ENCODE measurements around the gene HOXA6. TPM values are rescaled to one million over a fixed set of nuclear protein-coding genes. Genes with fewer than 3 reads are reported as not detected.

Gene HOXA6
- total RNA-seq, 1 experiment from 2014 or later = not detected

DNA sequence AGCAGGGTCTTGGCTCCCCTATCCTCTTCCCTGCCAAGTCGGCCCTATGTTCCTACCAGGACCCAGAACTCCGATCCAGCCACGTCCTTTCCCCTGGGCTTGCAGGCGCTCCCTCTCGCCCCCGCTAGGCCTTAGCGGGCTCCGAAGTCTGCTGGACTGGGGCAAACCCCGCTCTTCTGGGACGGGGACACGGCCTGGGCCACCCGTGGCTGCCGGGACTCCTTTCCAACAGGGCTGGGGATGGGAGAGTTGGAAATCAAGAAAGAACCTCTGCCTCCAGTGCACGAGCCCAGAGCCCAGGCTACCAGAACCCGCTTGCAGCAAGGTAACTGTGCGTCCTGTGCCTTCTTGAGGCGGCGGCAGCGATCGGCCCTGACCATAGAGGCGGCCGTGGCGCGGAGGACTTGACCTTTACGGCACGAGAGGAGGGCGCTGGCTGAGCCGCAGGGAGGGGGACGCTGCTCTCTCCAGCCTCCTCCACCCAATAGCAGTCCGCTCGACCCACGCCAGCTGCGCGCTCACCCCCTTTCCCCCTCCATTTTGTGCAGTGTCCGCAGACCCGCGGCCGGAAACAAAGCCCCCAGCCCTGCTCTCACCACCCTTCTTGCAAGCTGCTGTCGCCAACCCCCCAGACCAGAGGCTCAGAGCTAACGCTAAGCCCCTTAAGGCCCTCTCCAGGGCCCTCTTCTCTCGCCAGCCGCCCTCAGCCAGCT, 44.4 kb upstream of the HOXA6 start:
- Histone ChIP-seq H2BK5ac (ENCODE audit: insufficient read length, low read length) (no peak overlapping the region), H3K79me2 (ENCODE audit: insufficient read depth, low read length) (no peaks in the 10 kb centered on the region), H2BK15ac (ENCODE audit: low read depth, low read length) (no peak overlapping the region), H3K14ac (ENCODE audit: insufficient read depth, low read length) (no peak overlapping the region), H3K4ac (ENCODE audit: low read depth, low read length) (no peak overlapping the region), H3K56ac (ENCODE audit: insufficient read length, low read depth, low read length) (no peak overlapping the region), H3K4me2 (ENCODE audit: insufficient read depth, insufficient read length, low read length) (no peak overlapping the region), H3K4me1 (ENCODE audit: insufficient read depth, low read length) (no peaks in the 10 kb centered on the region), H4K8ac (replicated peaks; ENCODE audit: insufficient read length, low read depth, low read length) (no peak overlapping the region), H2BK12ac (ENCODE audit: insufficient read length, low read depth, low read length) (no peak overlapping the region), H3K9me3 (ENCODE audit: control insufficient read depth, low read depth, low read length) (no peaks in the 10 kb centered on the region), H3K9ac (ENCODE audit: extremely low read depth, insufficient read length, low read length) (no peak overlapping the region), H4K5ac (ENCODE audit: insufficient read length, low read depth, low read length) (no peak overlapping the region), H3T11ph (ENCODE audit: low read length) (no peak overlapping the region), H3K23ac (ENCODE audit: insufficient read length, low read depth, low read length) (no peak overlapping the region), H2BK20ac (ENCODE audit: low read depth, low read length, poor library complexity, severe bottlenecking) (no peak overlapping the region), H3K18ac (ENCODE audit: insufficient read length, low read depth, low read length) (no peak overlapping the region), H3K27me3 (ENCODE audit: insufficient read depth, low read length) (peaks cover 92% of the 10 kb centered on the region), H2AK5ac (ENCODE audit: insufficient read length, low read length) (no peak overlapping the region), H3K23me2 (ENCODE audit: insufficient read length, low read depth, low read length, poor library complexity, severe bottlenecking) (no peaks in the 10 kb centered on the region), H4K91ac (ENCODE audit: insufficient read length, low read depth, low read length) (no peak overlapping the region), H2BK120ac (ENCODE audit: low read depth, low read length, poor library complexity, severe bottlenecking) (no peak overlapping the region), H3K27ac (ENCODE audit: insufficient read length, low read depth, low read length) (no peak overlapping the region), H3K79me1 (ENCODE audit: insufficient read depth, low read depth, low read length, poor library complexity, severe bottlenecking) (no peaks in the 10 kb centered on the region), H2AFZ (ENCODE audit: low read length) (no peak overlapping the region), H4K20me1 (ENCODE audit: control insufficient read depth, insufficient read depth, insufficient read length) (no peaks in the 10 kb centered on the region)
- no CpG with 5 or more reads among the region's 42 CpGs for WGBS (ENCODE audit: extremely low coverage, insufficient read length, low lambda C conversion rate)
- H3K27ac Mint-ChIP-seq = no peak overlapping the region
- TF ChIP-seq, protein P1, sequence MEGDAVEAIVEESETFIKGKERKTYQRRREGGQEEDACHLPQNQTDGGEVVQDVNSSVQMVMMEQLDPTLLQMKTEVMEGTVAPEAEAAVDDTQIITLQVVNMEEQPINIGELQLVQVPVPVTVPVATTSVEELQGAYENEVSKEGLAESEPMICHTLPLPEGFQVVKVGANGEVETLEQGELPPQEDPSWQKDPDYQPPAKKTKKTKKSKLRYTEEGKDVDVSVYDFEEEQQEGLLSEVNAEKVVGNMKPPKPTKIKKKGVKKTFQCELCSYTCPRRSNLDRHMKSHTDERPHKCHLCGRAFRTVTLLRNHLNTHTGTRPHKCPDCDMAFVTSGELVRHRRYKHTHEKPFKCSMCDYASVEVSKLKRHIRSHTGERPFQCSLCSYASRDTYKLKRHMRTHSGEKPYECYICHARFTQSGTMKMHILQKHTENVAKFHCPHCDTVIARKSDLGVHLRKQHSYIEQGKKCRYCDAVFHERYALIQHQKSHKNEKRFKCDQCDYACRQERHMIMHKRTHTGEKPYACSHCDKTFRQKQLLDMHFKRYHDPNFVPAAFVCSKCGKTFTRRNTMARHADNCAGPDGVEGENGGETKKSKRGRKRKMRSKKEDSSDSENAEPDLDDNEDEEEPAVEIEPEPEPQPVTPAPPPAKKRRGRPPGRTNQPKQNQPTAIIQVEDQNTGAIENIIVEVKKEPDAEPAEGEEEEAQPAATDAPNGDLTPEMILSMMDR (conservative IDR thresholded peaks at IDR 0.05) = no peak
- peak; percentile 61 for DNase-seq
- peak overlapping the region in 1 of 2 experiments; percentile 65; a peak in 2 of 5 replicates for H3K4me3 Mint-ChIP-seq
- peaks cover 100% of the 10 kb centered on the region for H3K27me3 Mint-ChIP-seq (ENCODE audit: low read depth)
- H3K36me3 Mint-ChIP-seq (ENCODE audit: insufficient read depth in 1 of 3, low read depth in 3 of 3) = no peaks in the 10 kb centered on the region; a peak in 1 of 7 replicates
- H3K9me3 Mint-ChIP-seq = peaks cover 3 to 11% of the 10 kb centered on the region in 2 experiments; a peak in 2 of 5 replicates
- peaks cover 13 to 24% of the 10 kb centered on the region in 2 experiments for H3K4me1 Mint-ChIP-seq

All from H9 (cell line).